Hematopoietic multipotent progenitor cell treated with erythropoietin and hydrocortisone succinate and interleukin-3 and kit ligand, for 6 days (in vitro differentiated cells): ENCODE measurements around the gene C6orf136.
"Not testable (repeated sequence)": the region's sequence is repeated elsewhere in the genome, so short reads cannot be mapped to it uniquely, and the experiment has no call there.

Source experiments
- DNase-seq: peaks from one replicate; pipeline ENCODE4 v3.0.0-alpha.2; 2015

The C6orf136 gene

DNA sequence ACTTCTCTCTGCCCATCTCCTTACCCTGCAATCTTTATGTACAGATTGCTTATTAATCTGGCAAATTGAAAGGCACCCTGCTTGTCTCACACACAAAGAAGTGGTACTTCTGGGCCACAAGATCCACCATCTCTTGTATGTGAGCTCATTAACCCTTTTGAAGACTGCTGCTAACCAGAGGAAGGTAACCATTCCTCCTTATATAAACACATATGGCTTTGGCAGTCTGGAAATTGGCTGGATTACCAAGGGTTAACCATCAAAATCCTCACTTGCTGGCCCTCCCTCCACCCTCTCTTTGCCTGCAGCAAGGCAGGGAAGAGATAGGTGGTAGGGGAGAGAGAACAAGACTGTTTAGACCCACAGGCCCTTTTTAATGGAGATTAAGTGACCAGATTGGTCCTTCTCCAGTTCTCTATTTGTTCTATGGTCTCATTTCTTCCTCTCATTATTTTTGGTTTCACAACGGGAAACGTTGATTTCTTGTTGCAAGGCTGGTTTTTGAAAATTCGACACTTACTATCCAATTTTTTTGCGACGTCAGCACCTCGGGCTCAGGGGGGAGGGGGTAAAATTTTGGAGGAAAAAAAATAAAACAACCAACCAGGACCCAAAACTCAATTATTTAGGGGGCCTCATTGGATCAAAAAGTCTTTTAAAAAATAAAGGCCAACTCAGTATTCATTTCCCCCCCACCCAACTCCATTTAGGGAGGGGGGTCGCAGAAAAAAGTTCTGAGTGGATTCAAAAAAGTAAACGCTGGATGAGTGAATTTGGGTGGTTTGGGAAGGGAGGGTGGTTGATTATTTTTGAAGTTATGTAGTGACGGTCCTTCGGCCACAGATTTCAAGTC is 30.7 kb upstream of the C6orf136 start:
- peak; percentile 63 for DNase-seq

DNA sequence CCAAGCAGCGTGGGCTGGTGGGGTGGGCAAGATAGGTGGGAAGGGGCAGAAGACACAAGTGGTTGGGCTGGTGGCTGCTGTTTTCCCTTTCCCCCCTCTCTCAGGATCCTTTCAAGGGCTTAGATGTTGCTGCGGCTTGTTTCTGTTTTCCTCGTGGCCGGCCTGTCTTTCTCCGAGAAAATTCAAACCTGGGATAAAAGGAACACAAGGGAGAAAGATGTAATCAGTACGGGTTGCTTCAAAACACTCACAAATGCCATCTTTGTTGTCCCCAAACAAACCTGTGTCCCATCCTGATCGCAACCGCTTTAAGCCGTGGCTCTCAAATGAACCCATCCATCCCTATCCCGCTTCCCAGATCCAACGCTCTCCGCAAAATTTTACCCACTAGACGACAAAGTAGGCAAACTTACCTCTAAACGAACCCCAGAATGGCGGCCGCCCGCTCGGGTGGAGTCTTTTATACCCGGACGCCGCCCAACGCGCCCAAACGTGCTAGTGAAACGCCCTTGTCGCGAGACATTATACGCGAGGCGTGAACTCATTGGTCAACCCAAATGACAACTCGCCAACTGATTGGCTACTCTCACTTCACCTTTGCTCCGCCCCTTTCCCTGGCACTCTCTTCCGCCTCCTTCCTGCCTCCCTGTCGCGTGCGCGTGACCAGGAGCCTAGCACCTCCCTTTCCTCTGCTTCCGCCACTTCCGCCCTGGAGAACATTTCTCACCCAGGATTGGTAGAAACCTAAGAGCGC is 29.9 kb upstream of the C6orf136 start, which contains the start of gene PPP1R10:
PPP1R10 (minus strand) TSS at position 433 of the 754 bp plus-strand sequence. CDS start 7,299 bp downstream, outside the sequence.
- DNase-seq, result peak; percentile 100

DNA sequence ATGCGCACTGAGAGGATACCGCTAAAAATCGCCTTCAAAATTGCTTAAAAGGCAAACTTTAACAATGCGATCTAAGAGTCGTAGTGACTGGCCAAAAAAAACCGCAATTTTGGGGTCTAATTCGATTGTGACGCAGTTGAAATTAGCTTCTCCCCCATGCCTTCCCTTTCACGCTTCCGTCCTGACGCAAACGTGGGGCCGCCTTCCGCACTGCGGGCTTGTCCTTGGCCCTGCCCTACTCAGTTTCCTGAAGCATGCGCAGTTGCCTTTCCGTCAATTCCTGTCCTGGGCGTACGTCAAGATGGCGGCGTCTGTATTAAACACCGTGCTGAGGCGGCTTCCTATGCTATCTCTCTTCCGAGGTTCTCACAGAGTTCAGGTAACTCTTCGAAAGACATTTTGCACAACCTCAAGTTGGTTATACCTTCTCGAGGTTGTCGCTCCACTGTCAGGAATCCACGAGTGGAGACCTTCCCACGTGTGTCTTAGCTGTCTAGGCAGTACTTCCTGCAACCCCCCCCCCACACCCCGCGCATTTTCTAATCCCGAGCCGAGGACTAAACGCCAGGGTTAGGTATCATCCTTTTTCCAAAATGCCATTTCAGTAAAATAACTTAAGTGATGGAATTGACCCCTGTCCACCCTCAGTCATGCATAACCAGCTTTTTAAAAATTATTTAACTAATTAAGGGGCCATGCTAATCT is 29.2 kb upstream of the C6orf136 start, which contains the start of gene MRPS18B:
MRPS18B (plus strand) TSS at position 276 of the 705 bp plus-strand sequence; CDS start at position 302, 26 bp downstream.
- DNase-seq, result peak; percentile 99

DNA sequence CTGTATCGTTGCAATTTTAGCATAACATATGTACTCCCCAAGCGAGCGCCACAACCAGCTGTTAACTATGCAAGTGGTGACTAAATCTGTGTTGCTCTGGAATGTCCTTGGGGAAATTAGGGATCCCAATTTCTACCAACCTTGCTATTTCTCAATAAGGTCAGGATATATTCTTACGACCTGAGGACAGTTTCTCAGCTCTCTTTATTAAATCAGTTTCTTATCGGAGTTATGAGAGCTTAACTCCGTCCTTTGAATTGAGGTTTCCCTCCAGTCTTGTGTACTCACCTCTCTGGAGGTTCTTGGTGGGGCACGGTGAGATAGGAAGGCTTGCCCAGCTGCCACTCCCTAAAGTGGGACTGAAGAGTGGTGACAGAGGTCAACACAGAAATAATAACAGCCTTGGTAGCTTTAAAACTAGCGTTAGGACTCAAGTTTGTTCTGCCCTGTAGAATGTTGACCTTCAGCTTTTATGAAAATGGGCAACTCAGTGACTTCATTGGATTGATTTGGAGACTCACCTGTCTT is 28.6 kb upstream of the C6orf136 start:
- peak; percentile 68 for DNase-seq

DNA sequence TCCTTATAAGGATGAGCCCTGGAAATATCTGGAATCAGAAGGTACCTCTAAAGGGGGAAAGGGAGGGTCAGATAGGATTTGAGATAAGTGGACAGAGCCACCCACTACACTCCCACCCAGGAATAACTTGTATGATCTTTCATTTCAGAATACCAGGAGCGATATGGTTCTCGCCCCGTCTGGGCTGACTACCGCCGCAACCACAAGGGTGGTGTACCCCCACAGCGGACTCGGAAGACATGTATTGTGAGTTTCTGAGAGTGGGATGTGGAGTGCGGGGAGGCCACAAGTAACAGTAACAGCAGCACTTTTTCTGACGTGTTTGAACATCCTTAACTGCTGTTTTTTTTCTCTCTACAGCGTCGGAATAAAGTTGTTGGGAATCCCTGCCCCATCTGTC is 27.4 kb upstream of the C6orf136 start:
- no peak for DNase-seq

DNA sequence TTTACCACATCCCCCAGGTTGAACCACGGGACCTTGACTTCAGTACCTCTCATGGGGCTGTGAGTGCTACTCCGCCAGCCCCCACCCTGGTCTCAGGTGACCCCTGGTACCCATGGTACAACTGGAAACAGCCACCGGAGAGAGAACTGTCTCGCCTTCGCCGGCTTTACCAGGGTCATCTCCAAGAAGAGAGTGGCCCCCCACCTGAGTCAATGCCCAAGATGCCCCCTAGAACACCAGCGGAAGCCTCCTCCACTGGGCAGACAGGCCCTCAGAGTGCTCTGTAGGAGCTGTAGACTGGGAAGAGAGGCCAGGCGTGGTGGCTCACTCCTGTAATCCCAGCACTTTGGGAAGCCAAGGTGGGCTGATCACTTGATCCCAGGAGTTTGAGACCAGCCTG is 21.4 kb upstream of the C6orf136 start:
- DNase-seq, result no peak

DNA sequence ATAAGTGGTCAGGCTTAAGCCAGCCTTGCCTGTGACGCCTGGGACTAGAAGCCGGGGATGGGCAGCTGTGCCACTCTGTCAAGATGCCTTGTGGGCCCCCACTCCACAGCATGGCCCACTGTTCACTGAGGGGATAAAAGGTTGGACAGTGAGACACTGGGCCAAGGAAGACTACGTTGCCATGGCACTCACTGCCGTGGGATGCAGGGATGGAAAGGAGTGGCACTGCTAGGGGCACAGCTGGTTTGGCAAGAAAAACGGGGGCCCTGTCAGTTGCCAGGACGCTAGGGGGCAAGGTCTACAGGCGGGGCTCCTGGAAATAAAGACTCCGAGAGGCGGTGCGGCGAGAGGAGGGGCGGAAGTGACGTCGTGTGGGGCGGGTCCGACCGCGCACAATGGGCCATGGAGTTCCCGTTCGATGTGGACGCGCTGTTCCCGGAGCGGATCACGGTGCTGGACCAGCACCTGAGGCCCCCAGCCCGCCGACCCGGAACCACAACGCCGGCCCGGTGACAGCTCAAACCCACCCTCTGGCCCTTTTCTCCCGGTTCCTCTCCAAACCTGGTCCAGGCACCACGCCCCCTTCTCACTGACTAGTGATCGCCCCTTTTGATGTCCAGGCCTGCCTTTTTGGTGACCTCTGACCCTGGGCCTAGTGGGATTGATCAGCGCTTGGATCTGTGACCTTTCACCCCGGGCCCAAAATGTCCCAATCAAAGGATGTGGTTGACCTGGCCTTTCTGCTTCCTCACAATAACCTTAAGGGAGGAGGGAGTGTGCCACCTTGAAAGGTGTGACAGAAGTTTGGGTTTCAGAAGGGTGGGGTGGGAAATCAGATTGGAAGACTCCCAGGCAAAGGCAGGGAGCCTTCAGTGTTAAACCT is 20.2 kb upstream of the C6orf136 start, which contains the start of gene ATAT1:
ATAT1 (plus strand) TSS at position 391 of the 883 bp plus-strand sequence.
- peak; percentile 93 for DNase-seq

DNA sequence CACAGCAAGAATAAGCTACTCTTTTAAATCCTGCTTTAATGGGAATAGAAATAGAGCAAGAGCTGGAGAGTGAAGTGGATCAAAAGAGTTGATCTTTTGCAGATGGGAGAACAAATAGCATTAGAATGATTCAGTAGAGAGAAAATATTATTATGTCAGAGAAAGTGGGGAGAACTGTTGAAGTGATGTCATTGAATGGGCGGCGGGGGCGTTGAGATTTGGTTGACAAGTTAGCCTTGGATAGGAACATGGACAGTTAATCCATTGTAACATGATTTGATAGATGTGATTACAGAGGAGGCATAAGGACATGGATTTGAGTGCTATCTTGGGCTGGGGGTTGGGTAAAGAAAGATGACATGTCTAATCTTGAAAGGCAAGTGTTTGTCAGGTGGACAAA is 11.1 kb upstream of the C6orf136 start:
- no peak for DNase-seq

DNA sequence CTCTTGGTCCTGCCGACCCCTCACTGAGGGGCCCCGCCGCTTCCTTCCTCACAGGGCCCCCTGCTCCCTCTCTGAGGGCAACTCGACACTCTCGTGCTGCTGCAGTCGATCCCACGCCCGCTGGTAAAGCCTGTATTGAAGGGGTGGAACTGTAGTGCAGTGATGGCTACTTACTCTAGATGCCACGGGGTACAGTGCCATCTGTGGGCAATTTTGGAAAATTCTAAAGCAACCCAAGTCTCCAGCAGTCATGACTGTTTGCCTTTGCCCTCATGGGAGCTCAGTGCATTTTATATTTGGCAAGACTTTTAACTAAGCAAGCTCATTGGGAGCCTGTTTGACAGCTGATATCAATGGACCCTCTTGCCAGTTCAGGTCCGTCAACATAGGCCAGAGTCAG is 6.5 kb upstream of the C6orf136 start:
- DNase-seq, result peak; percentile 61

DNA sequence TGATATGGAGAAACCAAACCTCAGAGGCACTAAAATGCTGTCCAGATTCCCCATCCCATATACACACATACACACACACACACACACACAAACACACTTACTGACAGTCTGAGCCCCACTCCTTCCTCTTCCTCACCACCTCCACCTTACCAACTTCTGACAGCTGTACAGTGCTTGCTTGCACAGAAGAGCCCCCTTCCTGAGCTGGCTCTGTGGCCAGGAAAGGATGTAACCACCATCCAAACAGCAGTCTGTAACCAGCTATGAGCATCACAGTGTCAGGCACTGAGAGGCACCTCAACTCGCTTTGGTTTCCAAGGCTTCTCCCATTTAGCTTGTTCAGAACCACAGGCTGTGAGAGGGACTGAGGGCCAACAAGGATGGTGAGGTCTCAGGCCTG is 5.9 kb upstream of the C6orf136 start:
- DNase-seq, result no peak

DNA sequence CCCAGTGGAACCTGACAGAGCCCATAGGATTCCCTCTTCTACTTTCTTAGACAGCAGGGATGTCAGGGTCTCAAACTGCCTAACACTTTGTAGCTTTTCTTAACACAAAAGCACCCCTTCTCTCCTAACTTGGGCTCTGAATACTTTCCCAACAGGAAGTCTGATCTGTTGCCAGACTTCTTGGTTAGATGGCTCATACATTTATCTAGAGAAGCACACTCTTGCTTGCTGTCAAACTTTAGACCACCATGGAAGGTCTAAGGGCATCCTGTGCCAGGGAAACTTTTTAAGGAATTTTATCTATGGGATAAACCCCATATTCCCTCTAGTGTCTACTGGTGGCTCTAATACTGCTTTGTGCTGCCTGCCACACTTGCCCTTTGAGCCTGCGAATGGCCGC is 3.3 kb upstream of the C6orf136 start:
- DNase-seq, result no peak

DNA sequence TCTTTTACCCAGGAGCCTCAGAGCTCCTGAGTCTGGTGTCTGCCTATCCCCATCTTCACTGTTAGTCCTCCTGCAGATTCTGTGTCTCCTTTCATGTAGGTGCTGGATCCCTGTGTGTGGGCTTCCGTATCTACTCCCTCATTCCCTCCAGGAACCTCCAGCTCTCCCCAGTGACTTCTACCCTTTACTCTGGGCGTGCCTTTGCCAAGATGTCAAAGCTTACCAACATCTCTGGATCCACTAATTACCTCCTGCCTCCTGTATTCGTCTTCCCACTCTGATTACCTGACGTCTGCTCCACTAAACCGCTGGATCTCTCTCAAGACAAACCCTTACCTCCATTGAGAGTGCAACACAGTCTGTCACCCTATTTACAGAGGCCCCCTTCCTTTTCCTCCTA is 2.2 kb upstream of the C6orf136 start:
- no peak for DNase-seq

DNA sequence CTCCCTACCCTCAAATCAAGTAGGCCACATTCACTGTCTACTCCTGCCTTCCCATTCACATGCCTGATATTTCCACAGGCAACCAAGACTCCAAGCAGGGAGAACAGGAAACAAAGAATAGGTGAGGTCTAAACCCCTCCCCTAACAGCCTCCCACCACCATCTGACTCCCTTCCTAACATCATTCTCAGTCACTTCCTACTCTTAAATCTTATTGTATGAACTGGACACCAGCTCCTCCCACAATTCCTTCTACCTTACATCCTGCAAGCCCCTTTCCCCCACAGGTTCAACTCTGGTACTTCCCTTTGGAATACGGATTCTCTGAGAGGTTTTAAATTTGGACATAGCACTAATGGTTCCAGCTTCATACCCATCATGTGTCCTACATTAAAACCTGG is 944 bp upstream of the C6orf136 start:
- no peak for DNase-seq

DNA sequence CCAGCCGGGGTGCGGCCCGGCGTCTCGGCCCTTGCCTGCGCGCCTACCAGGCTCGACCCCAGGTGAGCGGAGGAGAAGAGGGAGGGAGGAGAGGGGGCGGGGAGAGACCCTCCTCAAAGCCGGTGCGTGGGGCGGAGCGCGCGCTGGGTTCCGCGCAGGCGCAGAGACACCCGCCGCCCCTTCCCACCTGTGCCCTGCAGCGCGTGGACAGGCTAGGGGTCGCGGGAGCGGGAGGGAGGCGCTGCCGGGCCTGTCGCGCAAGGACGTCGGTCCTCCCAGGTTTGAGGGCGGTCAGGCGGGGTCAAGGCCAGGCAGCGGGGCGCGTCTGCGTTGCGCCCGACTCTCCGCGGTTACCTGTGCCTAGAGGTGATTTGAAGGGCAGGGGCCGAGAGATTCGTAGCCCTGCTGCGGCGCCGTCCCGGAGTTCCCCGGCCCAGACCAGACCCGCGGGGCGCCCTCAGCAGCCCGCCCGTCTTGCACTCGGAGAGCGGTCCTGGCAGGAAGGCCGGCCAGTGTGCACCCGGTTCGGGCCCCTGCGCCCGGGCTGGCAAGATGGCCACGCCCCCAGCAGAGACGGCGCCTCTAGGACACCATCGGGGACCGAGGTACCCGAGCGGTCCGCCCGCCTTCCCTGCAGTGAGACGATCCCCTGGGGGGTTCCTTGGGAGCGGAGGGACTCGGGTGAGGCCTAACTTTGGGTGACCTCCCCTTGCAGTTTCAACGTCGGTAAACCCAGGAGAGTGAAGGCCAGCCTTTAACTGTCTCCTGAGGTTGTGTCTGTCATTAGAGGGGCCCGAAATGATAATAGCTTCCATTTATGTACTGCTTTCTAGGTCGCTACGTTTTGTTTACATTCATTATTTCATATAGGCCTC is 546 bp downstream of the C6orf136 start:
- DNase-seq, result peak; percentile 93

DNA sequence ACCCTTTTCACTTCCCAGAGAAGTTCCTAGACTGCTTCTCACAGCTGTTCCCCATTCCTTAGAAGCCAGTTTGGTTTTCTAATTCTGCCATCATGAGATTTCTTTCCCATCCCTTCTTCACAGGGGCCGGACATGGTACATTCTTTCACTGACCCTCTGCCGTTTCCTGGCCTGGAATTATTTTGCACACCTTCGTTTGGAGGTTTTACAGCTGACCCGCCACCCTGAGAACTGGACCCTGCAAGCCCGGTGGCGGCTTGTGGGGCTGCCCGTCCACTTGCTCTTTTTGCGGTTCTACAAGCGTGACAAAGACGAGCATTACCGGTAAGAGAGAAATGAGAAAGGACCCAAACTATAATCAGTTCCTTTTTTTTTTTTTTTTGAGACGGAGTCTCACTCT is 4.2 kb downstream of the C6orf136 start:
- DNase-seq, result no peak

DNA sequence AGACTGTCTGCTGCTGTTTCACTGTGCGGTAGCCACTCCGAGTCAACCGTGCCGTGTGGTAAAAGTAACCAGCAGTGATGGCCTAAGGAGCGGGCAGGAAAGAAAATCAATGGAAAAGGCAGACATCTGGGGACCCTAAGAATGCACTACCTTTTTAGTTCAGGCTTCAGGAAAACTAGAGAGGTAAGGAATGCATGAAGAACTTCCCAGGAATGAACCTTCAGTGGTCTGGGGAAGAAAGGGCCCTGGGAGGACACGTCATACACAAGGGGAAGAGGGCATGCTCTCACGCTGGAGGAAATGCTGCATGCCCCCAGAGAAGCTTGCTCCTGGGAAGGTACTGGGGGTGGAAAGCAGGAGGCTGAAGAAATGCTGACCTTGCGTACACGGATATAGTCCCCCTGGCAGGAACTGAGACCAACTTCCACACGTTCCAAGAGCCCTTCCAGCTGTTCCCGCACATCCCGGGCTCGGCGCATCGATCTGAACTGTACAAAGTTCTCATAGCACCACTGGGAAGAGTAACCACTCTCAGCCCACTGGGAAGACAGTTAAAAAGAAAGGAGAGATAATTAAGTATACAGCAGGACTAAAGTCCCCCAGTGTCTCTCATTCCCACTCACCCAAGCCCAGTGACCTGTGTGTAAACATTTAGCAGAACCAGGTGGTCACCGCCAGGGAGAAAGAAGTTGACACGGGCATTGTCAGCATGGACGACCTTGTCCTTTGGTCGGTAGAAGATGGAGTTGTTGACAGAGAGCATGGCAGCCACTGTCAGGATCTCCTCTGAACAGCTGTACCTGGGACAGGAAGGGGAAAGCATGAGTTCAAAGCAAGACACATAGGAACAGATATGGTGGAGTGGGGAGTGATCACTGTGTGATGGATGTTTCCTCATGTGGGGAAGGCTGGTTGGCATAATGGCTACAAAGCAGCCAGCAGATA is 8.1 kb downstream of the C6orf136 start:
- DNase-seq, result no peak

DNA sequence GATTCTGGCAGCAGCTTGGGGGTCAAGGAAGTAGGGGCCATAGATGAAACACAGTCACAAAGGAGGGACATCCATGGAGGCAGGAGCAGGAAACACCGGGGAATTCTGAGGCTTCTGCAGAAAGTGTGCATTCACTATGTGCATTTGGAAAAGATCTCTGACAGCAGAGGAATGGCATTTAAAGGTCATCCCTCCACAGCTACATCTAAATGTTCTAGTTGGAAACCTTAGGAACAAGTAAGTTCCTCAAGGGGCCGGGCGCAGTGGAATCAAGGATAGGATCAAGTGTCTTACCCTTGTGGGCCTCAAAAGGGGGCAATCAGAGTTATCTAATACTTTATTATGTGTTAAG is 8.8 kb downstream of the C6orf136 start:
- DNase-seq, result no peak

DNA sequence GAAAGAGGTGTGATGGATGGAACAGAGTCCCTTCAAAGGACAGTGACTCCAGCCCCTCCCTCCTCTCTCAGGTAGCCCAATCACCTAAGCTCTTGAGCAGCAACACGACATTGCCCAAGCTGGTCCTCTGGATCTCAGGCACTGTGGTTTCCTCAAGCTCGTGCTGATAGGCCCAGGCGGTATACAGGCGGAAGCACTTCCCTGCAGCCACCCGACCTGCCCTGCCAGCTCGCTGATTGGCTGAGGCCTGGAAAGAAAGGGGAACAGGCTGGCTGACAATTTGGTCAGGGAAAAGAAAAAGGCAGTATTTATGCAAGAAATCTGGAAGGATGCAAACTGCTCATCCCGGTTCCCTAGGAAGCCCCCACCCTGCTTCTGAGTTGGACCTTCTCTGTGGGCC is 9.6 kb downstream of the C6orf136 start:
- no peak for DNase-seq

DNA sequence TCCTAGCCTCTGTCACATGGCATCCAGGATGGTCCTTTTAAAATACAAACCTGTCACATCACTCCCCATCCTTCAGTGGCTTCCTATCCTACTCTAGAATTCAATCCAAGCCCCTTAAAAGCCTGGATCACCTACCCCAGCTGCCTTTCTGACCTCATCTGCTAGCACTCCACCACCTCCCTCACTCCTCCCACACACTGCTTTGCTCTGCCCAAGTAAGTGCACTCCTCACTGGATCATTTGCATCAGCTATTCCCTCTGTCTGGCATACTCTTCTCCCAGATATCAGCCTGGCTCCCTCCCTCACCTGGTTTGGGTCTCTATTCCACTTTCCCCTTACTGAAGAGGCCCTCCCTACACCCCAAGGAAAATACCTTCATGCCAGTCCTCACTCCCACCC is 10.5 kb downstream of the C6orf136 start:
- no peak for DNase-seq

DNA sequence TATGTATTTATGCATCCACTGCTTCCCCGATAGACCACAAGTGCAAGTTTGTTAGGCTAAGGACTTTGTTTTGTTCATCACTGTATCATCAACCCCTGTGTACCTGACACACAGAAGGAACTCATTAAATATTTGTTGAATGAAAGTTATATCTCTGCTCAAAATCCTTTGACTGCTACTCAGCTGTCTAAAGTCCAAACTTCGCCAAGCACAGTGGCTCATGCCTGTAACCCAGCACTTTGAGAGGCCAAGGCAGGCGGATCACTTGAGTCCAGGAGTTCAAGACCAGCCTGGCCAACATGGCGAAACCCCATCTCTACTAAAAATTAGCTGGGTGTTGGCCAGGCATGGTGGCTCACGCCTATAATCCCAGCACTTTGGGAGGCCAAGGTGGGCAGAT is 11.0 kb downstream of the C6orf136 start:
- DNase-seq, result not testable (repeated sequence)
